Measurements from ENCODE around the gene IGSF9B.

IGSF9B gene

GRCh38 chr11:133922078-133922870, 34.5 kb downstream of the IGSF9B start:
- DNase-seq (ENCODE audit: low read depth), result no peak
- TF ChIP-seq, protein P1, sequence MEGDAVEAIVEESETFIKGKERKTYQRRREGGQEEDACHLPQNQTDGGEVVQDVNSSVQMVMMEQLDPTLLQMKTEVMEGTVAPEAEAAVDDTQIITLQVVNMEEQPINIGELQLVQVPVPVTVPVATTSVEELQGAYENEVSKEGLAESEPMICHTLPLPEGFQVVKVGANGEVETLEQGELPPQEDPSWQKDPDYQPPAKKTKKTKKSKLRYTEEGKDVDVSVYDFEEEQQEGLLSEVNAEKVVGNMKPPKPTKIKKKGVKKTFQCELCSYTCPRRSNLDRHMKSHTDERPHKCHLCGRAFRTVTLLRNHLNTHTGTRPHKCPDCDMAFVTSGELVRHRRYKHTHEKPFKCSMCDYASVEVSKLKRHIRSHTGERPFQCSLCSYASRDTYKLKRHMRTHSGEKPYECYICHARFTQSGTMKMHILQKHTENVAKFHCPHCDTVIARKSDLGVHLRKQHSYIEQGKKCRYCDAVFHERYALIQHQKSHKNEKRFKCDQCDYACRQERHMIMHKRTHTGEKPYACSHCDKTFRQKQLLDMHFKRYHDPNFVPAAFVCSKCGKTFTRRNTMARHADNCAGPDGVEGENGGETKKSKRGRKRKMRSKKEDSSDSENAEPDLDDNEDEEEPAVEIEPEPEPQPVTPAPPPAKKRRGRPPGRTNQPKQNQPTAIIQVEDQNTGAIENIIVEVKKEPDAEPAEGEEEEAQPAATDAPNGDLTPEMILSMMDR (IDR thresholded peaks at IDR 0.05; ENCODE audit: low read length, missing control alignments), result no peak
- H3K4me3 ChIP-seq (replicated peaks; ENCODE audit: low read depth, low read length), result no peak overlapping the region

GRCh38 chr11:133921513-133921912, 35.3 kb downstream of the IGSF9B start:
- DNase-seq (ENCODE audit: low read depth), result no peak
- TF ChIP-seq, protein P1 (IDR thresholded peaks at IDR 0.05; ENCODE audit: low read length, missing control alignments), result no peak
- no peak overlapping the region for H3K4me3 ChIP-seq (replicated peaks; ENCODE audit: low read depth, low read length)

DNA sequence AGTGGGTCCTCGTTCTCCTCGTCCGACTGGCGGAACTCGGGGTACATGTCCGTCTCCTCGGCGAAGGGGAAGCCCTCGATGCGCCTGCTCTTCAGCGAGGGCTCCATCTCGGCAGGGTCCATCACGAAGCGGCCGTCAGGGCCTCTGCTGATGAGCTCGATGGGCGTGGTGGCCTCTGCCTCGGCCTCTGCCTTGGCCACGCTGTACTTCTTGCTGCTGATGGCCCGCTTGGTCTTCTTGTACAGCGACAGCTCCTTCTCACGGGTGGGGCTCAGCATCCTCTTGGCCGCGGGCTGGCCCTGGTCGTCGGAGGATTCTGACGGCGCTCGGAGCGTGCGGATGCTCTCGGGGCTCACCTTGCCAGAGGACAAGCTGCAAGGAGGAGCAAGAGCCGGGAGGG, 35.7 kb downstream of the IGSF9B start:
- H3K4me3 ChIP-seq (replicated peaks; ENCODE audit: low read depth, low read length), result no peak overlapping the region
- DNase-seq (ENCODE audit: low read depth), result no peak
- TF ChIP-seq, protein P1 (IDR thresholded peaks at IDR 0.05; ENCODE audit: low read length, missing control alignments), result no peak

DNA sequence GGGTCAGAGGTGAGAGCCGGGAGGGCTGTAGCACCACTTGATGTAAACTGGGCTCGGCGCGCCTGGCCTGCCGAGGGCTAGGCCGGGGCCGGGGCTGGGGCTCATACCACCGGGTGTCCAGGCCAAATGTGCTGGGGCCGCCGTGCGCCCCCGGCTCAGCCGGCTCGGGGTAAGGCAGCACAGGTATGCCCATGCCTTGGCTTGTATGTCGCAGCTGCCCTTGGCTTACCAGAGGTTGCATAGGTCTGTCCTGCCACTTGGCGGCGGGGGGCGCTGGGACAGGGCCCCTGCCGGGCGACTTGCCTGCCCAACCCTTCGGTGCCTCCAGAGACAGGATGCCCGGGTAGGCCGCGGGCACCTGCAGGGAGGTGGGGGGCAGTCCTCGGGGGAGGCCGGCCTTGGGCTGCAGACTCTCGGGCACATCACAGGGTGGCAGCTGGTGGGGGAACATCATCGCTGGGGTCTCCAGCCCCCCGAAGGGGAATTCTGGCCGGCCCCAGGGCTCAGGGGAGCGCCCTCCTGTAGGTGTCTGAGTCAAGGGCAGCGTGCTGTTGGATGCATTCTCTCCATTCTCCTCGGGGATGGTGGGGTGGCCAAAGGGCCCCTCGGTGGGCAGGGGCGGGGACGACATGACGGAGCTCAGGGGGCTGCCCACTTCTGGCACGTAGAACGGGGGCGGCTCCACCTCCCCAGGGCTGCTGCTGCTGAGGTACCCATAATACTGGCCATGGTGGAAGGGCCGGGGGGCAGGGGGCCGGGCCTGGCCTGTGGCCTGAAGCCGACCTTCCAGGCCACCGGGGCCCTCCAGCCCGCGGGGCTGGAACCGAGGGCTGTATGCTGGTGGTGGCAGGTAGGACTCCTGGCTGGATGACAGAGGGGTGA, 36.4 kb downstream of the IGSF9B start:
- no peak for DNase-seq (ENCODE audit: low read depth)
- no peak overlapping the region for H3K4me3 ChIP-seq (replicated peaks; ENCODE audit: low read depth, low read length)
- TF ChIP-seq, protein P1 (IDR thresholded peaks at IDR 0.05; ENCODE audit: low read length, missing control alignments), result no peak

GRCh38 chr11:133919330-133920108, 37.2 kb downstream of the IGSF9B start:
- no peak overlapping the region for H3K4me3 ChIP-seq (replicated peaks; ENCODE audit: low read depth, low read length)
- DNase-seq (ENCODE audit: low read depth), result no peak
- TF ChIP-seq, protein P1 (IDR thresholded peaks at IDR 0.05; ENCODE audit: low read length, missing control alignments), result no peak

GRCh38 chr11:133918608-133919260, 38.0 kb downstream of the IGSF9B start:
- TF ChIP-seq, protein P1 (IDR thresholded peaks at IDR 0.05; ENCODE audit: low read length, missing control alignments), result no peak
- DNase-seq (ENCODE audit: low read depth), result no peak
- no peak overlapping the region for H3K4me3 ChIP-seq (replicated peaks; ENCODE audit: low read depth, low read length)
